Measurements from ENCODE around the gene OR51B2. TPM values are rescaled to one million over a fixed set of nuclear protein-coding genes. Genes with fewer than 3 reads are reported as not detected.
A peak's percentile ranks its signal among the peaks of the same experiment; 100 is the strongest.

OR51B2 gene, protein sequence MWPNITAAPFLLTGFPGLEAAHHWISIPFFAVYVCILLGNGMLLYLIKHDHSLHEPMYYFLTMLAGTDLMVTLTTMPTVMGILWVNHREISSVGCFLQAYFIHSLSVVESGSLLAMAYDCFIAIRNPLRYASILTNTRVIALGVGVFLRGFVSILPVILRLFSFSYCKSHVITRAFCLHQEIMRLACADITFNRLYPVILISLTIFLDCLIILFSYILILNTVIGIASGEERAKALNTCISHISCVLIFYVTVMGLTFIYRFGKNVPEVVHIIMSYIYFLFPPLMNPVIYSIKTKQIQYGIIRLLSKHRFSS
- total RNA-seq (2021; ENCODE audit: unreplicated experiment): 17.1 TPM
- polyA plus RNA-seq (2012): 8.0 and 8.6 TPM in 2 replicates
- Bru-seq, nascent RNA: percentile 98 among the genes with signal in this experiment
- percentile 95 among the genes with signal in this experiment for BruChase-seq, experiment 1, labeled RNA remaining after a 6-hour chase
- percentile 99 among the genes with signal in this experiment for BruChase-seq, experiment 2, labeled RNA remaining after a 2-hour chase
- long read RNA-seq: 0 reads

- Histone ChIP-seq H3K79me2 (ENCODE audit: insufficient read depth, low read length) (peaks cover 22% of the 10 kb centered on the region), H2AFZ (ENCODE audit: low read depth, low read length, poor library complexity, severe bottlenecking) (no peak within 1 kb of the TSS), H3K27ac (ENCODE audit: low read depth, low read length) (no peak within 1 kb of the TSS), H3K9ac (ENCODE audit: low read length) (no peak within 1 kb of the TSS), H3K27me3 (ENCODE audit: insufficient read depth, low read length) (no peaks in the 10 kb centered on the region), H3K4me3 (replicated peaks in 1 of 2; ENCODE audit: low read depth in 1 of 2, low read length in 2 of 2) (no peak within 1 kb of the TSS), H3K36me3 (ENCODE audit: control insufficient read depth in 1 of 2, insufficient read depth in 2 of 2, low read length in 2 of 2) (peaks cover 6 to 40% of the 10 kb centered on the region in 2 experiments; a peak in 3 of 4 replicates), H3K9me2 (ENCODE audit: insufficient read depth) (no peaks in the 10 kb centered on the region), H3K4me1 (ENCODE audit: control insufficient read depth in 1 of 2, insufficient read depth in 2 of 2, low read length in 2 of 2) (no peaks in the 10 kb centered on the region), H3K4me2 (ENCODE audit: low read length) (no peak within 1 kb of the TSS), H4K20me1 (ENCODE audit: insufficient read depth) (peaks cover 6% of the 10 kb centered on the region; the same call in 1 of the 2 replicates), H3K9me3 (ENCODE audit: control insufficient read depth in 1 of 2, insufficient read depth in 1 of 2, low read depth in 1 of 2, low read length in 2 of 2) (no peaks in the 10 kb centered on the region)
- ChIA-PET CTCF (no interaction called here), POLR2A (no interaction called here), RAD21 (ENCODE audit: low non-redundant PET in 1 of 2, low total read pairs in 2 of 2, uncharacterized antibody in 2 of 2, unreplicated experiment in 2 of 2) (no interaction called here)
- BruUV-seq (replicated peaks): no TSS peak
- ATAC-seq (no peak), DNase-seq (ENCODE audit: low read depth, low spot score) (no peak)
- TF ChIP-seq CBX3 (IDR thresholded peaks at IDR 0.05; ENCODE audit: low read depth): no peak
- no peak for TF ChIP-seq JUND (IDR thresholded peaks at IDR 0.05)
- TF ChIP-seq CEBPB (IDR thresholded peaks at IDR 0.05; ENCODE audit: low read depth): no peak
- TF ChIP-seq POLR2AphosphoS5 (IDR thresholded peaks at IDR 0.05; ENCODE audit: low read depth, low read length): no peak
- no peak for TF ChIP-seq SIN3A (IDR thresholded peaks at IDR 0.05; ENCODE audit: low read depth)
- no peak for TF ChIP-seq EGR1 (IDR thresholded peaks at IDR 0.05; ENCODE audit: low read depth)
- TF ChIP-seq EZH2phosphoT487 (IDR thresholded peaks at IDR 0.05; ENCODE audit: borderline replicate concordance): no peak
- TF ChIP-seq REST (IDR thresholded peaks at IDR 0.05; ENCODE audit: low read depth): no peak
- no peak for TF ChIP-seq ZBTB33 (IDR thresholded peaks at IDR 0.05; ENCODE audit: extremely low read depth, insufficient replicate concordance, low read length)
- intact Hi-C loops (cut with micrococcal nuclease): no loop called here
Measured at GRCh38 chr11:5324197-5324596, at the start of gene OR51B2. Gene OR51B2, minus strand, starts transcription at chr11:5324297. Its CDS starts 0 bp downstream, at chr11:5324297.

Measured in HCT116 (cell line).